K562 treated with DMSO at 1 percent for 12 hours (cell line): ENCODE data around the gene EXPH5. TPM values are rescaled to one million over a fixed set of nuclear protein-coding genes. Genes with fewer than 3 reads are reported as not detected.

Experiments used
- total RNA-seq: library from RNA; unstranded; fragments of 300-600 nt; gene quantifications from 2 replicates; pipeline ENCODE4 v1.2.3, GENCODE V29; 2022; ENCODE audit not compliant: insufficient read depth

Gene EXPH5
- 0.35 and 1.9 TPM in 2 replicates for total RNA-seq

GRCh38 chr11:108593214-108593922 lies at the start of gene EXPH5:
EXPH5 (minus strand) TSS chr11:108593768; CDS start chr11:108593536, 232 bp downstream.

DNA sequence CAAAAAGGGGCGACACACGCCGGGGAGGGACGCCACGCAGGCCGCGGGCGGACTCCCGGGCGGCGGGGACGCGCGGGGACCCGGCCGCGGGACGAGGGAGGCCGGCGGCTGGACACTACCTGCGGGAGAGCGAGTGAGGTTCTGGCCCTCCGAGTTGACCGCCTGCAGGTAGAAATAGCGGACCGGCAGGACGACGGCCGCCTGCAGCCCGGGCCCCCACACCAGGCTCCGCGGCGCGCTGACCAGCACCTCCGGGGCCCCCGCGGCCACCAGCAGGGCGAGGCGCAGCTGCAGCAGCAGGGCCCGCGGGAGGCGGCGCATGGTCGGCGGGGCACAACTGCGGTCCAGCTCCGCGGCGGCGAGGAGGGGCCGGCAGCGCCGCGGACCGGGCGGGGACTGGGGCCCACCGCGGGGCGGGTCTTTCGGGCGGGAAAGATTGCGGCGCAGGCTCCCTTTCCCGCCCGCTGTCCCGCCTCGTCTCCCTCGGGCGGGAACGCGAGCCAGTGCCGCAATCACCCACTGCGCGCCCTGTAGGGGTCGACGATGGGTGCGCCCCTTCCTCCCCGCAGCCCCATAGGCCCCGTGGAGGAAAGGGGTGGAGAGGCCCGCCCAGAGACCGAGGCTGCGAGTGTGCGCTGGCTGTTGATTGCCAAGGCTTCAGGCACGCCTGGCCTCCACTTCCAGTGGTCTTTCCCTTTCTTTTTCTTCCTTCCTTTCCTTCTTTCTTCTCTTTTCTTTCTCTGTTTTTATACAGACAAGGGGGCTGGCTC lies 95.3 kb downstream of the EXPH5 start, which contains the start of gene POGLUT3:
Gene POGLUT3, minus strand, starts transcription at position 339 of the 770 bp plus-strand sequence. Its CDS starts 18 bp downstream, at position 321.

GRCh38 chr11:108467091-108467823 lies 126.3 kb downstream of the EXPH5 start, which contains the start of gene C11orf65:
C11orf65 (minus strand) TSS chr11:108467529; CDS start chr11:108461559, 5,970 bp downstream.

Other genes starting within 250 kb of the EXPH5 start
- 0.30 TPM in 1 of 2 replicates, not detected in the other for gene C11orf65, start 126.2 kb downstream of the EXPH5 start, total RNA-seq
- gene POGLUT3, start 95.4 kb downstream of the EXPH5 start, total RNA-seq: 6.3 and 19.9 TPM in 2 replicates
- gene DDX10, start 71.3 kb upstream of the EXPH5 start, total RNA-seq: 18.8 and 31.0 TPM in 2 replicates